IPS-20b (cell line): Measurements from ENCODE around the gene GRK1.

Experiments
- H3K27ac ChIP-seq: one replicate; pipeline ENCODE4 v1.5.1; 2013; ENCODE audit warnings: low read length
- H3K27me3 ChIP-seq: 2 replicates; pipeline ENCODE4 v1.6.1; 2013; ENCODE audit warnings: mild to moderate bottlenecking, low read length, inconsistent platforms; ENCODE audit not compliant: insufficient read depth
- H3K36me3 ChIP-seq: 2 replicates; pipeline ENCODE4 v1.6.1; 2013; ENCODE audit warnings: low read depth, mild to moderate bottlenecking, inconsistent platforms, low read length, moderate library complexity; ENCODE audit not compliant: insufficient read depth
- H3K4me1 ChIP-seq: 2 replicates; pipeline ENCODE4 v1.6.1; 2013; ENCODE audit warnings: mild to moderate bottlenecking, control low read depth, inconsistent platforms, low read length, moderate library complexity; ENCODE audit not compliant: insufficient read depth
- H3K4me3 ChIP-seq: 2 replicates; pipeline ENCODE4 v1.5.1; 2013; ENCODE audit warnings: mild to moderate bottlenecking, low read length, inconsistent platforms
- H3K9ac ChIP-seq: 2 replicates; pipeline ENCODE4 v1.6.1; 2013; ENCODE audit warnings: low read depth, mild to moderate bottlenecking, inconsistent platforms, low read length, moderate library complexity
- H3K9me3 ChIP-seq: 2 replicates; pipeline ENCODE4 v1.6.1; 2013; ENCODE audit warnings: mild to moderate bottlenecking, low read depth, low read length, inconsistent platforms; ENCODE audit not compliant: insufficient read depth

Gene GRK1

GRCh38 chr13:113644800-113645199 lies 22.2 kb upstream of the GRK1 start:
- Histone ChIP-seq H3K4me1 (no peaks in the 10 kb centered on the region), H3K27me3 (no peaks in the 10 kb centered on the region), H3K36me3 (peaks cover 25% of the 10 kb centered on the region), H3K27ac (no peak overlapping the region), H3K9me3 (peaks cover 42% of the 10 kb centered on the region), H3K9ac (no peak overlapping the region), H3K4me3 (no peak overlapping the region)

GRCh38 chr13:113645329-113645728 lies 21.7 kb upstream of the GRK1 start:
- Histone ChIP-seq H3K9ac (no peak overlapping the region), H3K27ac (no peak overlapping the region), H3K4me3 (no peak overlapping the region), H3K27me3 (no peaks in the 10 kb centered on the region), H3K36me3 (peaks cover 20% of the 10 kb centered on the region), H3K4me1 (no peaks in the 10 kb centered on the region), H3K9me3 (peaks cover 38% of the 10 kb centered on the region)

- Histone ChIP-seq H3K4me1 (no peaks in the 10 kb centered on the region), H3K9me3 (peaks cover 34% of the 10 kb centered on the region), H3K9ac (no peak overlapping the region), H3K36me3 (peaks cover 13% of the 10 kb centered on the region), H3K27me3 (no peaks in the 10 kb centered on the region), H3K27ac (no peak overlapping the region), H3K4me3 (no peak overlapping the region)
Observed at GRCh38 chr13:113646376-113646775, 20.6 kb upstream of the GRK1 start.

- Histone ChIP-seq H3K4me1 (no peaks in the 10 kb centered on the region), H3K27ac (no peak overlapping the region), H3K9me3 (peaks cover 28% of the 10 kb centered on the region), H3K4me3 (no peak overlapping the region), H3K36me3 (peaks cover 8% of the 10 kb centered on the region; the same call in 1 of the 2 replicates), H3K27me3 (no peaks in the 10 kb centered on the region), H3K9ac (no peak overlapping the region)
Observed at GRCh38 chr13:113646921-113647340, 20.1 kb upstream of the GRK1 start.

- Histone ChIP-seq H3K9ac (no peak overlapping the region), H3K4me1 (no peaks in the 10 kb centered on the region), H3K36me3 (peaks cover 1% of the 10 kb centered on the region; the same call in 1 of the 2 replicates)
Observed at GRCh38 chr13:113647351-113648215, 19.4 kb upstream of the GRK1 start.

GRCh38 chr13:113648216-113648610 lies 18.8 kb upstream of the GRK1 start:
- Histone ChIP-seq H3K27ac (no peak overlapping the region), H3K4me1 (no peaks in the 10 kb centered on the region), H3K9ac (no peak overlapping the region), H3K9me3 (peaks cover 16% of the 10 kb centered on the region; the same call in 1 of the 2 replicates), H3K4me3 (no peak overlapping the region), H3K27me3 (no peaks in the 10 kb centered on the region), H3K36me3 (no peaks in the 10 kb centered on the region)

More at GRCh38 chr13:113647351-113648215, 19.4 kb upstream of the GRK1 start:
- no peaks in the 10 kb centered on the region for H3K27me3 ChIP-seq
- no peak overlapping the region for H3K27ac ChIP-seq
- H3K9me3 ChIP-seq, result peaks cover 22% of the 10 kb centered on the region; the same call in 1 of the 2 replicates
- no peak overlapping the region for H3K4me3 ChIP-seq

GRCh38 chr13:113649212-113649611 lies 17.8 kb upstream of the GRK1 start:
- H3K4me1 ChIP-seq, result no peaks in the 10 kb centered on the region
- no peak overlapping the region for H3K9ac ChIP-seq
- H3K9me3 ChIP-seq, result peaks cover 14% of the 10 kb centered on the region; the same call in 1 of the 2 replicates
- H3K36me3 ChIP-seq, result no peaks in the 10 kb centered on the region
- no peak overlapping the region for H3K27ac ChIP-seq
- no peaks in the 10 kb centered on the region for H3K27me3 ChIP-seq
- no peak overlapping the region for H3K4me3 ChIP-seq

GRCh38 chr13:113650275-113650674 lies 16.7 kb upstream of the GRK1 start:
- Histone ChIP-seq H3K9me3 (peaks cover 7% of the 10 kb centered on the region; the same call in 1 of the 2 replicates), H3K27ac (no peak overlapping the region), H3K4me3 (no peak overlapping the region), H3K4me1 (no peaks in the 10 kb centered on the region), H3K36me3 (no peaks in the 10 kb centered on the region), H3K27me3 (no peaks in the 10 kb centered on the region), H3K9ac (no peak overlapping the region)

GRCh38 chr13:113650731-113651148 lies 16.3 kb upstream of the GRK1 start:
- Histone ChIP-seq H3K9ac (no peak overlapping the region), H3K36me3 (no peaks in the 10 kb centered on the region), H3K9me3 (0 out of 2 replicates have a peak, but pooled peaks cover 2% of the 10 kb centered on the region), H3K27ac (no peak overlapping the region), H3K27me3 (no peaks in the 10 kb centered on the region), H3K4me3 (no peak overlapping the region), H3K4me1 (no peaks in the 10 kb centered on the region)

GRCh38 chr13:113651511-113652403 lies 15.3 kb upstream of the GRK1 start:
- Histone ChIP-seq H3K36me3 (no peaks in the 10 kb centered on the region), H3K27ac (no peak overlapping the region), H3K4me3 (no peak overlapping the region), H3K27me3 (no peaks in the 10 kb centered on the region), H3K9me3 (no peaks in the 10 kb centered on the region), H3K4me1 (no peaks in the 10 kb centered on the region), H3K9ac (no peak overlapping the region)

GRCh38 chr13:113652404-113653263 lies 14.4 kb upstream of the GRK1 start:
- Histone ChIP-seq H3K36me3 (no peaks in the 10 kb centered on the region), H3K4me3 (no peak overlapping the region), H3K4me1 (no peaks in the 10 kb centered on the region), H3K9me3 (no peaks in the 10 kb centered on the region), H3K27ac (no peak overlapping the region), H3K27me3 (no peaks in the 10 kb centered on the region), H3K9ac (no peak overlapping the region)
